Osteoblast (primary cell): ENCODE results near the gene STAMBP. TPM values are rescaled to one million over a fixed set of nuclear protein-coding genes. Genes with fewer than 3 reads are reported as not detected.
"Not testable (repeated sequence)": the region's sequence is repeated elsewhere in the genome, so short reads cannot be mapped to it uniquely, and the experiment has no call there.

ENCODE experiments used
- DNase-seq: peaks from one replicate; pipeline ENCODE4 v3.0.0; 2011; ENCODE audit warnings: low spot score, mixed read lengths; ENCODE audit not compliant: insufficient read length; ENCODE audit errors: missing footprints
- H2AFZ ChIP-seq: 2 replicates; pipeline ENCODE4 v1.6.0; 2011; ENCODE audit warnings: mild to moderate bottlenecking, low read length
- H3K27ac ChIP-seq: 2 replicates; pipeline ENCODE4 v1.5.1; 2011; ENCODE audit warnings: mild to moderate bottlenecking, low read depth, low read length, moderate library complexity
- H3K27me3 ChIP-seq: 2 replicates; pipeline ENCODE4 v1.6.0; 2012; ENCODE audit warnings: mild to moderate bottlenecking, control low read depth, inconsistent platforms, low read length, moderate library complexity; ENCODE audit not compliant: insufficient read depth
- H3K36me3 ChIP-seq: 2 replicates; pipeline ENCODE4 v1.5.1; 2011; ENCODE audit warnings: mild to moderate bottlenecking, low read length, control low read depth, moderate library complexity; ENCODE audit not compliant: insufficient read depth
- H3K4me1 ChIP-seq: 2 replicates; pipeline ENCODE4 v1.5.1; 2011; ENCODE audit warnings: mild to moderate bottlenecking, low read length, control low read depth, moderate library complexity; ENCODE audit not compliant: insufficient read depth
- H3K4me2 ChIP-seq: 2 replicates; pipeline ENCODE4 v1.6.0; 2011; ENCODE audit warnings: mild to moderate bottlenecking, low read length; ENCODE audit not compliant: insufficient read depth
- H3K4me3 ChIP-seq: fragments of 200-600 bp; sonication (generic); 3 replicates; pipeline ENCODE4 v1.5.1; 2012; ENCODE audit warnings: mild to moderate bottlenecking, low read length, inconsistent platforms; ENCODE audit not compliant: insufficient read depth
- H3K79me2 ChIP-seq: 2 replicates; pipeline ENCODE4 v1.6.0; 2012; ENCODE audit warnings: mild to moderate bottlenecking, low read length, control low read depth, inconsistent platforms; ENCODE audit not compliant: insufficient read depth
- H3K9me3 ChIP-seq: 2 replicates; pipeline ENCODE4 v1.5.1; 2011; ENCODE audit warnings: low read depth, low read length, control low read depth
- H4K20me1 ChIP-seq: 2 replicates; pipeline ENCODE4 v1.6.0; 2012; ENCODE audit warnings: mild to moderate bottlenecking, low read length, control low read depth; ENCODE audit not compliant: insufficient read depth
- total RNA-seq: library from RNA; depleted of rRNA; stranded (reverse); fragments of >200 nt; gene quantifications from 2 replicates; pipeline ENCODE4 v1.2.3, GENCODE V29; 2012
- TF ChIP-seq, protein P1 (sequence below): IDR thresholded peaks from 2 replicates; pipeline ENCODE4 v1.5.1; 2011; ENCODE audit warnings: mild to moderate bottlenecking, low read depth, low read length, moderate library complexity; ENCODE audit errors: extremely low read depth

Gene STAMBP
- 23.2 and 23.3 TPM in 2 replicates for total RNA-seq

DNA sequence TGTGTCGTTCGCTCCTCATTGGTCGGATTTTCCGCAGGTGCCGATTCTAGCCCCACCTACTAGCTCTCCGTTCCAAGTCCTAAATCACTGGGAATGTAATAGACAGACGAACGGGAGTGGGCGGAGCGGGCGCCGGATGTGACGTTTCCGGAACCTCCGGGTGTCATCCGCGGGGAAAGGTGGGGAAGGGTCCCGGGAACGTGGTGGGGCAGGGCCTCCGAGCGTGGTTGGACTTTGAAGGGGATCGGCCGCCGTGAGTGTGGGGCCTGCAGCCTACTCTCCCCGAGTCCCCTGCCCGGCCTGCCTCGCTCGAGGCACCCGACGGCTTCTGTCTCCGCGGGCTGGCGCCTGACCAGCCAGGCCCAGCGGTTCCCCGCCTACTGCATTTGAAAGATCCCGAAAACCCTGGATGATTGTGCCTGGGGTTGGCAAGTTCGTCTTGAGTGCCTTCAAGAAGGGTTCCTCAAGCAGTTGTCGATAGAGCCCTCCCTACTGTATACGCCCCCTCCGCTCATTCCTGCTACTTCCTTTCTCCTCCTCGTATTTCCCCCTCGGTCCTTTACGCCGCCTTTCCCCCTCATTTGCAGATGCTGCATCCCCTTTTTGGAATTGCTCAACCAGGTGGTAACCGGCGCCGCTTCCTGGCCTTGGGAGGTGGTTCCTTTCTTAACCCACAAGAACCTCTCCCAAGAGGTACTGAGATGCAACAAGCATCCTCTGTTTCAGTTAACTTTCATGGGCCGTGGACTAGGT is at the start of gene STAMBP:
Gene STAMBP, plus strand, starts transcription at position 144 of the 753 bp plus-strand sequence. CDS start 1,896 bp downstream, outside the sequence.
- peak within 1 kb of the TSS; percentile 94 for H3K27ac ChIP-seq
- peaks cover 22% of the 10 kb centered on the region for H3K79me2 ChIP-seq
- peaks cover 30% of the 10 kb centered on the region for H3K4me1 ChIP-seq
- peaks cover 3% of the 10 kb centered on the region for H4K20me1 ChIP-seq
- peak within 1 kb of the TSS; percentile 90 for H3K4me3 ChIP-seq
- TF ChIP-seq, protein P1, sequence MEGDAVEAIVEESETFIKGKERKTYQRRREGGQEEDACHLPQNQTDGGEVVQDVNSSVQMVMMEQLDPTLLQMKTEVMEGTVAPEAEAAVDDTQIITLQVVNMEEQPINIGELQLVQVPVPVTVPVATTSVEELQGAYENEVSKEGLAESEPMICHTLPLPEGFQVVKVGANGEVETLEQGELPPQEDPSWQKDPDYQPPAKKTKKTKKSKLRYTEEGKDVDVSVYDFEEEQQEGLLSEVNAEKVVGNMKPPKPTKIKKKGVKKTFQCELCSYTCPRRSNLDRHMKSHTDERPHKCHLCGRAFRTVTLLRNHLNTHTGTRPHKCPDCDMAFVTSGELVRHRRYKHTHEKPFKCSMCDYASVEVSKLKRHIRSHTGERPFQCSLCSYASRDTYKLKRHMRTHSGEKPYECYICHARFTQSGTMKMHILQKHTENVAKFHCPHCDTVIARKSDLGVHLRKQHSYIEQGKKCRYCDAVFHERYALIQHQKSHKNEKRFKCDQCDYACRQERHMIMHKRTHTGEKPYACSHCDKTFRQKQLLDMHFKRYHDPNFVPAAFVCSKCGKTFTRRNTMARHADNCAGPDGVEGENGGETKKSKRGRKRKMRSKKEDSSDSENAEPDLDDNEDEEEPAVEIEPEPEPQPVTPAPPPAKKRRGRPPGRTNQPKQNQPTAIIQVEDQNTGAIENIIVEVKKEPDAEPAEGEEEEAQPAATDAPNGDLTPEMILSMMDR: no peak
- H3K27me3 ChIP-seq: no peaks in the 10 kb centered on the region
- peak within 1 kb of the TSS; percentile 94 for H2AFZ ChIP-seq
- H3K36me3 ChIP-seq: peaks cover 22% of the 10 kb centered on the region
- H3K4me2 ChIP-seq: peak within 1 kb of the TSS; percentile 96
- DNase-seq: peak; percentile 94
- H3K9me3 ChIP-seq: no peaks in the 10 kb centered on the region

DNA sequence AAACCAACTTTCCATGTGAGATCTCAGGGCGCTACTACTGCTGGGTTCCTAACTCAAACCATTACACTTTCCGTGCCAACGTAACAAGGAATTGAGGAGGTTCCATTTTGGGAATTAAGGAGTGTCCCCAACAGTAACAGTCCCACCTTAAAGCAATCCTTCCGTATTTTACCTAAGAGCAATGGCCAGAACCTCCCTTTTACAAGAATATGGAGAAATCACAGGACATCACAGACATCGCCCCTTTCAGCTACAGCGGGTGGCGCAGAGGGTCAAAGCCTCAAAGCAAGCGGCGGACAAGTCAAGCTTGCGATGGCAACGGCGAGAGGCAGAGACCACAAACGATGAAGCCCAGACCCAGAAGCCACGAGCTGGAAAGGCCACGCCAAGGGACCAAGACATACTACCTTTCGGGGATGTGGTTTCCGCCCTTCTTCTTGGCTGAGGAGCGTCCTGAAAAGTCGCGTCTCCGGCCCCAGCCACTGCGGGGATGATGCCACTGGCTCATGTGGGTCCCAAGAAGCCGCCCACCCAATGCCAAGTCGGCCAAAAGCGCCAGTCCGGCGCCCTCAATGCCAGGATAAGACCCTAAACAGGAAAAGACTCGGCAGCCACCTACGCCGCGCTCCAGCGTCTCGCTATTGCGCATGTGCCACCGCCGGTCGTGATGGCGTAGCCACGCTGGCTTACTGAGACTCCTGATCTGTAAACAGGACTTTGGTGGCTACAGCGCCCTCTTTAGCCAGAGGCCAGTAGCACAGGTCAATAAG is 49.1 kb upstream of the STAMBP start, which contains the start of gene DUSP11:
Gene DUSP11, minus strand, starts transcription at position 637 of the 770 bp plus-strand sequence. Its CDS starts 129 bp downstream, at position 508.
- no peaks in the 10 kb centered on the region for H3K9me3 ChIP-seq
- H3K27me3 ChIP-seq: no peaks in the 10 kb centered on the region
- H4K20me1 ChIP-seq: peaks cover 17% of the 10 kb centered on the region
- peaks cover 22% of the 10 kb centered on the region for H3K36me3 ChIP-seq
- H3K4me2 ChIP-seq: peak within 1 kb of the TSS; percentile 98
- DNase-seq: peak; percentile 93
- H3K27ac ChIP-seq: peak within 1 kb of the TSS; percentile 94
- peaks cover 23% of the 10 kb centered on the region for H3K4me1 ChIP-seq
- peaks cover 41% of the 10 kb centered on the region for H3K79me2 ChIP-seq
- H2AFZ ChIP-seq: peak within 1 kb of the TSS; percentile 98
- H3K4me3 ChIP-seq: peak within 1 kb of the TSS; percentile 96
- TF ChIP-seq, protein P1: peak; percentile 90

DNA sequence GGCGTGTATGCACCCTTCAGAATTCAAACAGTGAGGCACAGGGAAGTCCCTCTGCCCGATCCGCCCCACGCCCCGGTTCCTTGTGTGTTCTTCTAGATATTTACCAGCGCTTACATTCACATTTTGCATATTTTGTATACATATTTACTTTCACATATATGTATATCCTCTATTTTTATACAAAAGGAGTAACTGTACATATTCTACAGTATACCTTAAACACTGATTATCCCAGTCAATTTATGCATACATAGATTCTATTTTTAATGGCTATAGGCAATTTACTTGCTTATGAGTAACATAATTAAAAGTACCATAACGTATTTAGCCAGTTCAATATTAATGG is 48.6 kb upstream of the STAMBP start:
- Histone ChIP-seq H3K79me2 (peaks cover 38% of the 10 kb centered on the region), H3K4me2 (peak overlapping the region; percentile 64), H3K27me3 (no peaks in the 10 kb centered on the region), H3K27ac (no peak overlapping the region), H3K9me3 (no peaks in the 10 kb centered on the region), H3K4me3 (peak overlapping the region; percentile 96), H4K20me1 (peaks cover 13% of the 10 kb centered on the region), H2AFZ (peak overlapping the region; percentile 98), H3K4me1 (peaks cover 23% of the 10 kb centered on the region), H3K36me3 (peaks cover 17% of the 10 kb centered on the region)
- TF ChIP-seq, protein P1: no peak
- no peak for DNase-seq

DNA sequence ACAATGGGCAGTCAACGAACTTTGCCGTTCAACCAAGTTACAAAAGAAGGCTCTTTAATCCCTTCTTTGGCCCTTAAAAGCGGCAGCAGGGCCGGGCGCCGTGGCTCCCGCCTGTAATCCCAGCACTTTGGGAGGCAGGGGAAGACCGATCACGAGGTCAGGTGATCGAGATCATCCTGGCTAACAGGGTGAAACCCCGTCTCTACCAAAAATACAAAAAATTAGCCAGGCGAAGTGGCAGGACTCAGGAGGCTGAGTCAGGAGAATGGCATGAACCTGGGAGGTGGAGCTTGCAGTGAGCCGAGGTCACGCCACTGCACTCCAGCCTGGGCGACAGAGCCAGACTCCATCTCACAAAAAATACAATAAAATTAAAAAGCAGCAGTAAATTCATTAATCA is 45.4 kb upstream of the STAMBP start:
- not testable (repeated sequence) for H3K27ac ChIP-seq, DNase-seq, H3K27me3 ChIP-seq, H4K20me1 ChIP-seq, H3K9me3 ChIP-seq, H3K36me3 ChIP-seq, H3K4me2 ChIP-seq, H3K4me1 ChIP-seq, H3K4me3 ChIP-seq
- Histone ChIP-seq H3K79me2 (peaks cover 15% of the 10 kb centered on the region), H2AFZ (peak overlapping the region; percentile 32)

DNA sequence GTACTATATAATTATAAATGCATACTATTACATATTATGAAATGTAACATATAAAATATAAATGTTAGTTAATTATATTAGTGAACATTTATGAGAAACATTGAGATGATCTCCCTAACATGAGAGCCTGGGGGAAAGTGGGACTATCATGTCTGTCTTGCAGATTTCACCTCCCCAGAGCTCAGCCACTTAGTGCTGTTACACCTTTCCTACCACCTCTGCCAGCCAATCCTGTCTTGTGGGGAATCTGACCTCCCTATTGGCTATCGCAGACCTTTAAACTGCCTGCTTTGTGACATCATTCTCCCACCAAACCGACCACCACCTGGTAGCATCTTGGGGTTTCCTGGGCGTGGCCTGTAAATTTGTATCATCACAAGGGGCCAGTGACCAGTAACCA is 44.9 kb upstream of the STAMBP start, which contains the start of gene C2orf78:
Gene C2orf78, plus strand, starts transcription at position 301 of the 400 bp plus-strand sequence. CDS start 127 bp downstream, outside the sequence.
- peak within 1 kb of the TSS; percentile 32 for H2AFZ ChIP-seq
- peaks cover 10% of the 10 kb centered on the region for H3K79me2 ChIP-seq
- H3K4me2 ChIP-seq: not testable (repeated sequence)

More for the DNA sequence above, 44.9 kb upstream of the STAMBP start, which contains the start of gene C2orf78:
- H3K4me1 ChIP-seq, H3K9me3 ChIP-seq, H4K20me1 ChIP-seq, H3K27me3 ChIP-seq, H3K4me3 ChIP-seq, DNase-seq, H3K36me3 ChIP-seq, H3K27ac ChIP-seq: not testable (repeated sequence)
